Hepatocyte (in vitro differentiated cells): Measurements from ENCODE around the gene SLC23A2.

Source experiments
- EZH2 ChIP-seq: fragments of 200-600 bp; sonication (generic); IDR thresholded peaks from 2 replicates; pipeline ENCODE4 v1.6.1; 2016; ENCODE audit warnings: antibody characterized with exemption, mild to moderate bottlenecking, borderline replicate concordance
- EZH2phosphoT487 ChIP-seq: fragments of 200-600 bp; sonication (generic); IDR thresholded peaks from one replicate; pipeline ENCODE4 v1.6.1; 2018; ENCODE audit warnings: antibody characterized with exemption, mild to moderate bottlenecking, low read depth, moderate library complexity; ENCODE audit not compliant: unreplicated experiment, severe bottlenecking
- TF ChIP-seq, protein P1 (sequence below): fragments of 200-600 bp; sonication (generic); IDR thresholded peaks from 2 replicates; pipeline ENCODE4 v1.5.1; 2016; ENCODE audit warnings: antibody characterized with exemption, mild to moderate bottlenecking; ENCODE audit not compliant: poor library complexity

- TF ChIP-seq, protein P1, sequence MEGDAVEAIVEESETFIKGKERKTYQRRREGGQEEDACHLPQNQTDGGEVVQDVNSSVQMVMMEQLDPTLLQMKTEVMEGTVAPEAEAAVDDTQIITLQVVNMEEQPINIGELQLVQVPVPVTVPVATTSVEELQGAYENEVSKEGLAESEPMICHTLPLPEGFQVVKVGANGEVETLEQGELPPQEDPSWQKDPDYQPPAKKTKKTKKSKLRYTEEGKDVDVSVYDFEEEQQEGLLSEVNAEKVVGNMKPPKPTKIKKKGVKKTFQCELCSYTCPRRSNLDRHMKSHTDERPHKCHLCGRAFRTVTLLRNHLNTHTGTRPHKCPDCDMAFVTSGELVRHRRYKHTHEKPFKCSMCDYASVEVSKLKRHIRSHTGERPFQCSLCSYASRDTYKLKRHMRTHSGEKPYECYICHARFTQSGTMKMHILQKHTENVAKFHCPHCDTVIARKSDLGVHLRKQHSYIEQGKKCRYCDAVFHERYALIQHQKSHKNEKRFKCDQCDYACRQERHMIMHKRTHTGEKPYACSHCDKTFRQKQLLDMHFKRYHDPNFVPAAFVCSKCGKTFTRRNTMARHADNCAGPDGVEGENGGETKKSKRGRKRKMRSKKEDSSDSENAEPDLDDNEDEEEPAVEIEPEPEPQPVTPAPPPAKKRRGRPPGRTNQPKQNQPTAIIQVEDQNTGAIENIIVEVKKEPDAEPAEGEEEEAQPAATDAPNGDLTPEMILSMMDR: no peak
- TF ChIP-seq EZH2 (no peak), EZH2phosphoT487 (no peak)
Observed at GRCh38 chr20:4924446-4924845, 76.9 kb downstream of the SLC23A2 start.
